GM21515 (cell line): ENCODE measurements around the gene SFSWAP.
"Not testable (repeated sequence)": the region's sequence is repeated elsewhere in the genome, so short reads cannot be mapped to it uniquely, and the experiment has no call there.

Experiments
- ATAC-seq: cut with Tn5 transposase; IDR thresholded peaks from one replicate; pipeline ENCODE4 v1.9.1; 2021; ENCODE audit not compliant: unreplicated experiment

The SFSWAP gene

DNA sequence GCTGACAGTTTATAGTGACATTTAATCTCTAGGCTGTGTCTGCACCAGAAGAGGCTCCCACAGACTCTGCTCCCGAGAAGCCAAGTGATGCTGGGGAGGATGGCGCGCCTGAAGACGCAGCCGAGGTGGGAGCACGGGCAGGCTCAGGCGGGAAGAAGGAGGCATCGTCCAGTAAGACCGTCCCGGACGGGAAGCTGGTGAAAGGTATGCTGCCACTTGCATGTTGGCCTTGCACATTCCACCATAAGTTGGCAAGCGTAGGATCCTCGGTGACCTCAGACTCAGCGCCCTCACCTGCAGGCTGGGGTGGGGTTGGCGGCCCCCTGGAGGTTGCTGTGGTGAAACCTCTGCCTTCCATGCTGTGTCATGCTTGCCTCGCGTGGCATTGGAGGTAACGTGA is 45.6 kb downstream of the SFSWAP start:
- no peak for ATAC-seq

DNA sequence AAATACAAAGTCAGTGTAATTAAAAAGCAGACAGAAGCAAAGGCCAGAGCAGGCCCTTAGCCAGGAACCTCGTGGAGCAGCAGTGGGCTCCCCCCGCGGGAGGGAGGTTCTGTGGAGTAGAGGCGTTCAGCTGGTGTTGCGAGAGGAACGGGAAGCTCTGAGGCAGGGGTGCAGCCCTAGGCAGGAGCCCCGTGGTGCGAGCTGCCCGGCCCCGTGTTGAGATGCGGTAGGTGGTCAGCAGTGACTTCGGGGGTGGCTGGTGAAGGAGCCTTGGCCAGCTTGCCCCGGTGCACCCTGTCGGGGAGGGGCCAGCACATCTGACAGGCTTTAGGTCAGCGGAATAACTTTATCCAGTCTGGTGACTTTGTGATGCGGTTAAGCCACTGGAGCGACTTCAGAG is 46.2 kb downstream of the SFSWAP start:
- ATAC-seq = no peak

DNA sequence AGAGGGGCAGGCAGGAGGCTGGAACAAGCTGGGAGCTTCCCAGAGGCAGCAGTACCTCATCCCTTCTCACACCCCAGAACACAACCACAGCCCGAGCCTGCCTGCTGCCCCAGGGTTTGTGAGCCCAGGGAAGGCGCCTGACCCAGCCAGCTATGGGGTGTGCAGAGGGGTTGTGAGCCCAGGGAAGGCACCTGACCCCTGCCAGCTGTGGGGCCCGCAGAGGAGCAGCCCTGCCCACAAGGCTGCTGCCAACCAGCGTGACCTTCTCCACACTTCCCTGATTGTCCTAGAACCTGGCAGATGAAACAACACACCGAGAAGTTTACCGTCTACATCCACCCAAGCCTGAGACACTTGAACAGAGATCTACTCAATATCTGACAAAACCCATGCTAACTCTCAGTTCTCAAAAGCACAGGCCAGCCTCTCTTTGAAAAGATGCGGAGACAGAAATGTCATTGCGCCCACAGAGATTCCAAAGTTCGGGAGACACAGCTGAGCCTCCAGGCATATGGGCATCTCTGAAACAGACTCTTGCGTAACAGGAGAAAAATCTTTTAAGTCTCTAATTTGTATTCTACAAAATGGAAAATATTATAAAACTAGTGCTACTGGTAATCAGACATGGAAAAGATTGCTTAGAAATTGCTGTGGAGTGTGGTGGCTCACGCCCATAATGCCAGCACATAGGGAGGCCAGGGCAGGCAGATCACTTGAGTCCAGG is 47.3 kb downstream of the SFSWAP start:
- no peak for ATAC-seq

DNA sequence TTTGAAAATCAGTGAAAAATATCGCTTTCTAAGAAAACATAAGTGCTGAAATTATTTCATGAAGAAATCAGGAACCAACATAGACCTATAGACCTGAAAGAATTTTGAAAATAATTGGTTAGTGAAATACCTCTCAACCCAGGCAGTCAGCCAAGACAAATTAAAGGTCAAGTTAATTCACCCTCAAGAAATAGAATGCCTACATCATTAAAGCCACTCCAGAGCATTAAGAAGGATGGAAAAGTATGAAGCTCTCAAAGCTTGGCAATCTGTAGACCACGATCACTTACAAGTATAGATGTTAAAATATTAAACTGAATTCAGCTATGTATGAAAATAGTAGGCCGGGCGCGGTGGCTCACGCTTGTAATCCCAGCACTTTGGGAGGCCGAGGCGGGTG is 48.3 kb downstream of the SFSWAP start:
- ATAC-seq = no peak

DNA sequence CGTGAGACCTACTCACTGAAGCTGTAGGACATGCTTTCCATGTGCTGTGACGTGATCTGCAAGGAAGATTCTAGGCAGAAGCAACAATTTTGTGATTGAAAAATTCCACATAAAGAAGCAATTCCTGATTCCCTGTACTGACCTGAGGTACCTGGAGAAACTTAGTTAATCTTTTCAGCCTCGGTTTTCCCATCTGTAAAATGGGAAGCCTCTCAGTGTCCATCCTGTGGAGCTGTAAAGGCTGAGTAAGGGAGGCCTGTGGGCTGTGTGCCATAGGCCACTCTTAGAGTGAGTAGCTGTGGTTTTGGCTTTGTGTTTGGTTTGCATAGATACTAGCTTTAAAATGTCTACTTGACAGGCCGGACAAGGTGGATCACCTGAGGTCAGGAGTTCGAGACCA is 50.7 kb downstream of the SFSWAP start:
- ATAC-seq = no peak

DNA sequence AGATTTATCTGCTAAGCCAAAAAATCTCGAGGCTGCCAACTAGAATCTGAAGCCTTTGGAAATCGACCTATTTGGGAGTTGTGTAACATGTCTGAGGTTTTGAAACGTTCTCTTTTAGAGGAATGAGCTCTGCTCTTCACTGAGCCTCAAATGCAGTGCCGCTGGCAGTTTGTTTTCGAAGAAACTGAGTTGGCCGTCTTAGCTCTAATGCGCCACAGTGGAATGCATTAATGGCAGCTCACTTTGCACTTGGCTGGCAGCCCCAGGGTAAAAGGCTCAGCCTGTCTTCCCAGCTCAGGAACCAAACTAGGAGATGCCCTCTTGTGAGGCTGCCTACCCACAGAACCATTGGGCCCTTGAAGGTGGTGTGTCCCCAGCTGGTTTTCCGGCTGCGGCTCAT is 53.8 kb downstream of the SFSWAP start:
- no peak for ATAC-seq

DNA sequence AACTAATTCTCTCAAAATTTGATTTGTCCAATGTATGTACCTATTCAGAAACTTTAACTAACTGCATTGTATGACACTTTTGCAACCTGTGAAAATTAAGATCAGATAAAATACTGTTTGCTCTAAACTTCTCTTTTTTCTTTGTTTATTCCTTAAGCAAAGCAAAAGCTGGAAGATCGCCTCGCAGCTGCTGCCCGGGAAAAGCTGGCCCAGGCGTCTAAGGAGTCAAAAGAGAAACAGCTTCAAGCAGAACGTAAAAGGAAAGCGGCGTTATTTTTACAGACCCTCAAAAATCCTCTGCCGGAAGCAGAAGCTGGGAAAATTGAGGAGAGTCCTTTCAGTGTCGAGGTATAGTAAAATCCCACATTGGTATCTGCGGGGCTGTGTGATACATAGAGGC is 55.1 kb downstream of the SFSWAP start:
- ATAC-seq = no peak

DNA sequence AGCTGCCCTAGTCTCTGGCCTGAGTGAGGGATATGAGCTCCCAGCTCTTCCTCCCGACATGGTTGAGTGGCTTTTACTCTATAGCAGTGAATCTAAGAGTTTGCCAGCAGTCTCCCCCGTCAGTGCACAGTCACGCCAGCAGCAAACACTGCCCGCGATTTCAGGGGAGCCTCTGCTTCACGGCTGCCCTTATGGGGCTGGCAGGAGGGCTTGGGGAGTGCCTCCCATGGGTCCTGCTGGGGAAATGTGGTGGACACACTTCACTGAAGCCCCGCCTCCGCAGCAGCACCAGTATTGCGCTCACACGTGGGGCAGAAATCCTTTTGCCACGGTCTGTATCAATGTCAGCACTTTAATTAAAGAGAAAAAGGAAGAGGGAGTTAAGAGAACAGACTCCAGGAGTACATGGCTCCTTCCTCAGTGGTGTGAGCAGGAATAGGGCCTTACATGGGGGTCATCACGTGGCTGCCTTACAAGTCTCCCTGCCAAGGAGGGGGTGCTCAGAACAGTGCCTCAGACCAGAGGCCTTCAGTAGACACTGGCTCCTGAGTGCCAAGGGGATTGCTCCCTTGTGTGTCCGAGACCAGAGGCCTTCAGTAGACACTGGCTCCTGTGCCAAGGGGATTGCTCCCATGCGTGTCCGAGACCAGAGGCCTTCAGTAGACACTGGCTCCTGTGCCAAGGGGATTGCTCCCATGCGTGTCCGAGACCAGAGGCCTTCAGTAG is 55.7 kb downstream of the SFSWAP start:
- no peak for ATAC-seq

DNA sequence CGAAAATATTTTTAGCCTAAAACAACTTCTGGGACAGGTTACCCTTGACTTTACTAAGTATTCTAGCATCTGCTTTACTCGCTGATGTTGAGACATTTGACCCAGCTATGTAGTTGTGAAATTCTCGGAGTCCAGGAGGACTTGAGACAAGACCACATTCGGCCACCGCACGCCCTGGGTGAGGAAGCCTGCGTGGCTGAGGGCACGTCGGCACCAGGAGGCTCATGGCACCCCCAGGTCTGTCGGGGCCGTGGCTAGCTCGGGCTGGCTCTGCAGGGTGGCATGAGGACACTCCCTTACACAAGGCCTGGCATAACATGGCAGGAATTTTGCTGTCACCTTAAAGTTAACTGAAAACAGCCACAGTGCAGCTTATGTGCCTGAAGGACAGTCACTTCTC is 59.2 kb downstream of the SFSWAP start:
- no peak for ATAC-seq

DNA sequence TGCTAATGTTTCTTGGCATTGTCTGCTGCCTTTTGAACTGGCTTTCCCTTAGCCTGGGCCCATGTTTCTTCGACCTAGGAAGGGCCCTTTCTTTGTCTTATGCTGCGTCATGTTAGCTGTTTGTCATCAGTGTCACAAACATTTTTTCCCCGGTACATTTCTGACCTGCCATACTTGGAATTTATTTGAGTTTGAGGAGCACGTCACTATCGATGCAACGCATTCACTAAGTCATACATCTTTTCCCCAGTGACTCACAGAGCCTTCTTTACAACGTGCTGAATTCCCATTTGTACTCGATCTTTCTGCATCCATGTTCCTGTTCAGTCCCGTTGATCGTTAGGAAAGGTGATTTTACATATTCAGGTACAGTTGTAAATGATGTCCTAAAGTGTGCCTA is 61.1 kb downstream of the SFSWAP start:
- ATAC-seq = no peak

DNA sequence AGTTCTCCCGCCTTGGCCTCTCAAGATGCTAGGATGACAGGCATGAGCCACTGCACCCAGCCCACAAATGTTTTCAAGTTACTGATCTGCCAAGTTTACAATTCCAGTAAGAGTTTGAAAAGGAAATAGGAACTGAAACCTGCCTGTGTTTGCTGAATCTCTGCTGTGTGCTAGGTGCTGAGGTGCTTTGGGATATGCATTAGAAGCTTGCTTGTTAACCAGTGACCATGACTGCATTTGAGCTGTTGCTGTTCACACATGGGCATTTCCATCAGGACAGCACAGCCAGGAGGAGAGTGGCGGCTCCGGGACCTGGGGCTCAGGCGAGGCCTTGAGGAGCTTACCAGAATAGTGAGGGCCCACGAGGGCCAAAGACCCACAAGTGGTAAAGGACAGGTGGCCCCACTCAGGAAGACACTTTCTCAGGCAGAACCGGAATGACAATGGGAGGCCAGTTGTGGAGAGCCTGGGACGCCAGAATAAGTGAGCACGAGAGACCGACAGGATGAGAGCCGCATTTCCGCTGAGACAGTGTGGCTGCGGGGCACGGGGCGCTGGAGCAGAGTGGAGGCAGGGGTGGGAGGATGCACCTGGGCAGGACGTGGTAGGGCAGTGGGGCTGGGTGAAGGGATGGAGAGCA is 62.8 kb downstream of the SFSWAP start:
- peak; percentile 78 for ATAC-seq

DNA sequence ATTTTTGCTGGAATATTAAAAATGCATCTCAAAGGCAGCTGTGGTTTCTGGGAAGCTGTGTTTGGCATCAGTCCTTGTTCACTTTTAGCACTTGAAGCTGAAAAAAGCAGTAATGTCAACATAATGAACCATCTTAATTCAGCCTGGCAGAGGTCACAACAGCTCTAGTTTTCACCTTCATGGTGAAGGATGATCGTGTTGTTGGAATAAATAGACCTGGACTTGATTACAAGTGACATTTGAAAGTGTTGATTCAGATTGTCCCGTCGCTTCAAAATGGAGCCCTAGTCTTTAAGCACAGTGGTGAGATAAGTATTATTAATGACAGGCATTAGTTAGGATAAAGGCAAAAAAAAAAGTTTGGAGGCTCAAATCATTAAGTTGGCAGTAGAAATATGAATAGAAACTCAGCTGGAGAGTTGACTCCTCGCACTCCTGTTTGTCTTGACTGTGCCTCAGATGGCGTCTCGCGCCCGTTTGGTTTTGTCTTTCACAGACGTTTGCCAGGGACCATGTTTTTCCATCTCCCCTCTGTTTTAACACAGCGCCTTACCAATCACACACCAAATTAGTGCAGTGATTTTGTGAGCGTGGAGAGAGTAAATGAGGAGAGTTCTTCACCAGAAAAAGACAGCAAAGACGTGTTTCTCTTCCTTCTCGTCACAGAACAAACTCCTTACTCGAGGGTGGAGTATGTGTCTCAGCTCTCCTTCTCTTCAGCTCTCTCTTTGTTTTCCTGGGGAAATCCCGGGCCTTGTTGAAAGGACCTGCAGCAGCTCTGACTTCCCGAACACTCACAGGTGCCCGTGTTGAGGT is 63.9 kb downstream of the SFSWAP start:
- no peak for ATAC-seq

DNA sequence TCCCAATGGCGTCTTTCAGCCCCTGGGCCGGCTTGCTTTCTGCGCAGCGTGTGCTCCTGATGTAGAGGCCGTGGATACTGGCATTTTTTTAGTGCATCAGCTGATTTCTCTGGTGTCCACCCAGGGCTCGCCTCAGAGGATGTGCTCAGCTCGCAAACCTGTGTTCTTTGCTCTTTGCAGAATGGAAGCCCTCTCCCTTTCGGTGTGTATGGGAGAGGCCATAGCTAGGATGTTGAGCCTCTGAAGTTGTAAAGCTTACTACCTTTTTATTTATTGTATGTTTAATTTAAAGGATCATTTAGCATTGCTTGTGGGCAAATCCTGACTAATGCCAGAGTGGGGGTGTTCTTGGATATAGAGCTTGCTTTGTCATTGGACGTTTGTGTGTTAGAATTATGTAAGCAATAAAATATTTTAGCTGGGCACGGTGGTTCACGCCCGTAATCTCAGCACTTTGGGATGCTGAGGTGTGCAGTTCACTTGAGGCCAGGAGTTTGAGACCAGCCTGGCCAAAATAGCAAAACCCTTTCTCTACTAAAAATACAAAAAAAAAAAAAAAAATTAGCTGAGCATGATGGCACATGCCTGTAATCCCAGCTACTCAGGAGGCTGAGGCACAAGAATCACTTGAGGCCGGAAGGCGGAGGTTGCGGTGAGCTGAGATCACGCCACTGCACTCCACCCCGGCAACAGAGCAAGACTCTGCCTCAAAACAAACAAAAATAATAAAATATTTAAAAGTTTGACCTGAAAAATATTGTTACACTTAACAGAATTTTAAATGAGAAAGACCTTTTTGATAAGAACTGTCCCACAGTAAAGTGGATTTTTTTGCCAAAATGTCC is 64.7 kb downstream of the SFSWAP start:
- no peak for ATAC-seq

DNA sequence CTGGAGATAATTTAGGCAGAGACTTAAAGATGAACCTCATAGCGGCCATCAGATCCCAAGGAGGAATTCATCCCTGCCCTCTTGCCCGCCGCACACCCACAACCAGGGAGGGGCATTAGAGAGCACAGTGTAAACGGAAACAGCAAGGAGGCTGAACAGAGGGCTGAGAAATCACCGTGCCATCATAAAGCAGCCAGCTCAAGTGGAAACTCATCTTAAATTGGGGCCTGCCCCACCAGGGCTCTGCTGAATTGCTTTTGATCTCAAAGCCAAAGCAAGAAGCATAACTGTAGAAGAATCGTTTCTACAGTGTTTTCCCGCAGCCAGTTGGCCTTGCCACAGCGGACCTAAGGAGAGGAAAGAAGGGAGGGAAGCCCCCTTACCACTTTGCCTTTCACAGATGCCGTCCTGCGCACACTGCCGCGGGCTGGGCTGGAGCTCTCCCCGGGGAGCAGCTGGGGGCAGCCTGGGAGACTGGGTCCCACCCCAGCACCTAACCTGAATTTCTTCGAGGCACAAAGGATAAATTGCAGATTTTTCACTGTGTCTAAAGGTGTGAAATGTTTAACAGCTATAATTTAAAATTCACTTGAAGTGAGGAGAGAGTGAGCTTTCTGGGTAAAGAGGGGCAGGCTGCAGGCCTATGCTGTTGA is 65.5 kb downstream of the SFSWAP start:
- no peak for ATAC-seq

DNA sequence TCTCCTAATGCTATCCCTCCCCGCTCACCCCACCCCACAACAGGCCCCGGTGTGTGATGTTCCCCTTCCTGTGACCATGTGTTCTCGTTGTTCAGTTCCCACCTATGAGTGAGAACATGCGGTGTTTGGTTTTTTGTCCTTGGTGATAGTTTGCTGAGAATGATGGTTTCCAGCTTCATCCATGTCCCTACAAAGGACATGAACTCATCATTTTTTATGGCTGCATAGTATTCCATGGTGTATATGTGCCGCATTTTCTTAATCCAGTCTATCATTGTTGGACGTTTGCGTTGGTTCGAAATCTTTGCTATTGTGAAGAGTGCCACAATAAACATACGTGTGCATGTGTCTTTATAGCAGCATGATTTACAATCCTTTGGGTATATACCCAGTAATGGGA is 66.4 kb downstream of the SFSWAP start:
- ATAC-seq = not testable (repeated sequence)

DNA sequence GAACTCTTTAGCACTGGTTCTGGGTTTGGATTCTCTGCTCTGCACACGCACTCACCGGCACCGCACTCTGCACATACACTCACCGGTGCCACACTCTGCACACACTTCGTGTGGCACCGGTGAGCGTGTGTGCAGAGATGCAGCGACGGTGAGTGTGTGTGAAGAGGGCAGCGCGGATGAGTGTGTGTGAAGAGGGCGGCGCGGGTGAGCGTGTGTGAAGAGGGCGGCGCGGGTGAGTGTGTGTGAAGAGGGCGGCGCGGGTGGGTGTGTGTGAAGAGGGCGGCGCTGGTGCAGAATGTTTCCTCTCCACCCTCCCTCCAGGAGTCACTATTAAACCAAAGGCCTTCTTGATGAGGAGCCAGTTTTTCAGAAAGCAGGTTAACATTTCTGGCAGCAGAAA is 68.1 kb downstream of the SFSWAP start:
- no peak for ATAC-seq

DNA sequence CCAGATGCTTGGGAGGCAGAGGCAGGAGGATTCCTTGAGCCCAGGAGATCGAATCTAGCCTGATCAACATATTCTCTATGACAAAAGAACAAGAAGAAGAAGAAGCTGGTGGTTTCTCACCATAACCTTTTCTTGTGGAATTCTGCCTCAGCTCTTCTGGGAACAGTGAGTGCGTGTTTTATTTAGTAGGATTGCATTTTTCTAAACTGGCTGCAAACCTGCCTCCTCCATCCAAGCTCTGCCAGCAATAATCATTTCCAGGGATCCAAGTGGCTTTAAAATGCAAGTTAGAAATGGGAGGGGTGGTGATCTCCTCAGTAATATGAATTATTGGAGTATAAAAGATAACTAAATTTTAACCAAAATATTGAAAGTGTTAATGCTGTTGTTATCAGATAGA is 71.2 kb downstream of the SFSWAP start:
- no peak for ATAC-seq

DNA sequence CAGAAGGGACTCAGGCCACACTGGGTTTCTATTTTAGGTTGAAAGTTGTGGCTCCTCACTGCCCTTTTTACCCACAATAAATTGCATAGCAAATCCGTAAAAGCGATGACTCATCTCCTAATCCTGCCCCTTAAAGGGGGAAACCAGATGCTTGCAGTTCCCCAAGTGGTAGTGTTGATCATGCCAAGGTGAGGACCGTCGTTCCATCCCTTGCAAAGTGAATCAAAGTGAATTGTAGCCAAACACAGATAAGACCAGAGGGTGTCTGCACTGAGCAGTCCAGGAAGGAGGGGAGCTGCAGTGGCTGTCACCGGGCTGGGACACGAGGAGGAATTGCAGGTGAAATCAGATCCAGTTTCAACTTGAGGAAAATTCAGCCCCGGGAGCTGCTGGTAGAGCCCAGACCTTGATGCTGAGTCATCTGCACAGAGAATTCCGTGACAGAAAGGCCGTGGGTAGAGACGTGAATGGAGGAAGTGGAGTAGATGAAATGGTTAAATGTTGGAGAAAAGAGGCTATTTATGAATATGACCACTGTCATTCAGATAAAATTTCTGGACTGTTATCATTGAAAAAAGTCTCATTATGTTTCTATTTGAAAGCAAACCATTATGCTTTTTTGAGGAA is 73.1 kb downstream of the SFSWAP start:
- no peak for ATAC-seq

DNA sequence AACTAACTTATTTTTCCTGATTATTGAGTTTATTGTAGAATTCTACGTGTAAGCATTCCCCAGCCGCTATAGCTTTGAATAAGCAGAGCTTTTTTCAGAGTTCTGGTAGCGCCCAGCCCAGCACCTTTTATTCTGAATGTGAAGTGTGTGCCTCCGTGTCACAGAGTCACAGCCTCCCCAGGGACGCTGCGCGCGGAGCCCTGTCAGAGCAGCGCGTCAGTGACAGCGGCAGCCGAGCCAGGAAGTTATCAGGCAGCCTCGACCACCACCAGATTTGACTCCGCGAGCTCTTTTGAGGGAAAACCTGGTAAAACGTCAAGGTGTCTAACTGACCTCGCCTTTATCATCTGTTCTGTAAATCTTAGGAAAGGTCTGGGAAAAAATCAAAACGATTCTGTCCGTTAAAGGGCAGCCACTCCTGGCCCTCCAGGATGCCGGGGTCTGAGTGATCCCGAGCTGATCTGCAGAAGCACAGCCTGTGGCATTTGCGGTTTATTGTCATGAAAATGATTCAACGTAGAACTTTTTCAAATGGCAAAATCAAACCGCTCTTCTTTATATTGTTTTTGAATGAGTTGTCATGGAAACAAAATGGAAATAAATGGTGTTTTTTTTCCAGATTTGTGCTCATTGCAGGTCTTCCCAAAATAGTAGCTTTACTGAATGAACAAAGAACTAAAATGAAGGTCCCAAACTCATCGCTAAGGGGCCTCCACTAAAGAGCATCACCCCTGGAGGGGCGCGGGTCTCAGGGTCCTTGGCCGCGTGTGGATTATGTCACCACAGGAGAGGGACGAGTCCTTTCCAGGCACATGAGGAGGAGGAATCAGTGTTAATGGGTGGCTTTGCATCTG is 74.2 kb downstream of the SFSWAP start:
- ATAC-seq = no peak
